Measurements from ENCODE around the gene ATP5F1E.
"Not testable (repeated sequence)": the region's sequence is repeated elsewhere in the genome, so short reads cannot be mapped to it uniquely, and the experiment has no call there.

ATP5F1E gene

DNA sequence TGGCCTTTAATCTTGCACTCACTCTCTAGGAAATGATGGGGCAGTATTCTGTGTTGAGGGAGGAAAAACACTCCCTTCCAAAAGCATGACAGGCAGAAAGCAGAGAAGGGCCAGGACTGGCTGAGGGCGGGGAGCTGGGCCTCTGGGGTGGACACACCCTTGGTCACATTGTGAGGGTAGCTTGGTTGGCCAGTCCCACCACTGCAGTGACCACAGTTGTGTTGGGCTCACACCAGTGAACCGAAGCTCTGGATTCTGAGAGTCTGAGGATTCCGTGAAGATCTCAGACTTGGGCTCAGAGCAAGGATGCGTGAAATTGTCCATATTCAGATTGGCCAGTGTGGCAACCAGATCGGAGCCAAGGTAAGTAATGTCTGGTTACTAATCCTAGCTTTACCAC, 12.9 kb downstream of the ATP5F1E start, which contains the start of gene TUBB1:
Gene TUBB1, plus strand, starts transcription at position 213 of the 400 bp plus-strand sequence. Its CDS starts 94 bp downstream, at position 307.
- no peak for DNase-seq

- DNase-seq = no peak
Measured at GRCh38 chr20:59018817-59019216, 13.3 kb downstream of the ATP5F1E start.

DNA sequence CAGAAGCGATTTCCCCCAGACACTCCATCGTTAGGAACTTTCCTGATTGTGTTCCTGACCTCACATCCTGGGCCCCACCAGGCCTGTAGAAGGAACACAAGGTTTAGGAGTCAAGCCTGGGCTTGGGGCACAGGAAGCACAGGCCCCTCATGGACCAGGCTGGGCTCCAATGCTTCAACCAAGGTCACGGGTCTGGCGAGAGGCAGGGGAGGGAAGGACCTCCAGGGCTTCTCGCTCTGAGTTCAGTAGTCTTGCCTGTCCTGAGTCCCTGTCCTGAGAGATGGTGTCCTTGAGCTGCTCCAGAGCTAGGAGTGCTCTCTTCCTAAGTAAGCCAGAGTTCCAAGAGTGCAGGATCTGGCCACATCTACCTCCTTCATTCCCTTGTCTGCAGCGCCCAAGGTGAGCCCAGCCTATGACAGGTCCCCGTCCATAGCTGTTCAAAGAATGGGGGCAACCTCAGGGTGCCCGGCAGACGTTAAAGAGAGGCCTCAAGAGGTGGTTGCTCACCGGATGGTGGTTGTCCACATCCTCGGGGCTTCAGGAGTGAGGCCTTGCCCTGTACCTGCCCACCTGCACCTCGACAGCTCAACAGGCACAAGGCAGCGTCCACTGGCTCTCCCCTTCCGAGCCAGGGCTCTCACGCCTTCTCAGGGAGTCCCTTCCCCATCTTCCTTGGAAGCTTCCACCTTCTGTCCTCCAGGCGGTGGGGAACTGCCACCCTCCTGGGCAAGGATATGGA, 14.5 kb downstream of the ATP5F1E start:
- DNase-seq = no peak

DNA sequence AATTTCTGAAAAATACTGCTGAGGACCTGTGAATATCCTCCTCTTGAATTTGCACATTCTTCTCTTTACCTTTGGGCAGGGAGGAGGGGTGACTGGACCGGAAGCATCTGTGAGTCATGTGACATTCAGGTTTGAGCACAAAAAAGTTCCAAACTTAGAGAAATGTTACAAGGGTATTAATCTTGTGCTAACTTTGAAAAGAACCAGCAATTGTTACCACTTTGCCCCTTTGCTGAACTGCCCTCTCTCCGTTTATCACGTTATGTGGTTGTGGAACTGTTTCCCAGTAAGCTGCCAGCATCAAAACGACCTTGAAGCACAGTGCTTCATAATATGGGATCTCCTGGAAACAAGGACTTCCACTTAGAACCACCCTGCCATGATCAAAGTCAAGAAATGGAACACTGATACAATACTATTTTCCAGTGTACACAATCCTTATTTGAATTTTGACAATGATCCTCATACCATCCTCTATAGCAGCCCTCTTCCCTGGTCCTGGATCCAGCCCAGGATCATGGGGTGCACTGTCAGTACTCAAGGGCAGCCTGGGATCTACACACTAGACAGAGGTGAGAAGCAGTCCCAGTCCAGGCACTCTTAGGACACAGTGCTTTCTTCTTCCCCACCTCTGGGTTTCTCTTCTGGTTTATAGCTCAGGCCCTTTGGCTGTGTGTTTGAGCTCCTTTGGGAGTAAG, 15.2 kb downstream of the ATP5F1E start:
- no peak for DNase-seq

- no peak for DNase-seq
Measured at GRCh38 chr20:59015812-59016711, 16.1 kb downstream of the ATP5F1E start.

- no peak for DNase-seq
Measured at GRCh38 chr20:59015411-59015810, 16.7 kb downstream of the ATP5F1E start.

GRCh38 chr20:59014680-59015389, 17.3 kb downstream of the ATP5F1E start:
- DNase-seq = no peak

DNA sequence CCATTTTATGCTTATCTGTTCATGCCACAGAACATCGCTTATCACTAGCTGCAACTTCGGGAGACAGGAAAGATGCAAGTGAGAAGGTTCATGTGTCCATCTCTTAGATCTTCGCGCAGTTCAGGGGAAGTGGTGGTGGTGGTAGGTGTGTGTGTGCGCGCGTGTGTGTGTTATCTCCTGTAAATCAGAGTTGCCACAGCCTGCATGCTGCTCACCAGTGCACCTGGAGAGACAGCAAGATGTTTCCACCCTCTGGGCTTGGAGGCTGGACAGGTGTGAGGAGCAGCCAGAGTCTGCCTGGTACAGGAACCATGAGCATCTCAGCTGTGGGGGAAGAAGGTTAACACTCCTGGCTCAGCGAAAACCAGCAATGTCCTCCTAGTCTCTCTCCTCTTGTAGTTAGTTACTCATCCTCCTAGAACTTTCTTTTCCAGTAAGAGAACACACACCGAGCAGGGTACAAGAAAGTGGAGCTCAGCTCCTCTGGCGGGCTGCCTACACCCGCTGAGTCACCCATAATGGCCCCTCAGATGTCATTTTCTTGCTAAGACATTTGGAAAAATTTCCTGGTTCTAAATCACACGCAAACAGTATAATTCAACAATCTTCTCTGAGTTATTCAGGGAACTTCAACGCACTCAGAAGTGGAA, 18.1 kb downstream of the ATP5F1E start:
- no peak for DNase-seq

GRCh38 chr20:59013031-59013951, 18.8 kb downstream of the ATP5F1E start:
- DNase-seq = no peak

GRCh38 chr20:59011874-59012157, 20.3 kb downstream of the ATP5F1E start:
- DNase-seq = not testable (repeated sequence)

- no peak for DNase-seq
Measured at GRCh38 chr20:59010995-59011873, 20.9 kb downstream of the ATP5F1E start.

DNA sequence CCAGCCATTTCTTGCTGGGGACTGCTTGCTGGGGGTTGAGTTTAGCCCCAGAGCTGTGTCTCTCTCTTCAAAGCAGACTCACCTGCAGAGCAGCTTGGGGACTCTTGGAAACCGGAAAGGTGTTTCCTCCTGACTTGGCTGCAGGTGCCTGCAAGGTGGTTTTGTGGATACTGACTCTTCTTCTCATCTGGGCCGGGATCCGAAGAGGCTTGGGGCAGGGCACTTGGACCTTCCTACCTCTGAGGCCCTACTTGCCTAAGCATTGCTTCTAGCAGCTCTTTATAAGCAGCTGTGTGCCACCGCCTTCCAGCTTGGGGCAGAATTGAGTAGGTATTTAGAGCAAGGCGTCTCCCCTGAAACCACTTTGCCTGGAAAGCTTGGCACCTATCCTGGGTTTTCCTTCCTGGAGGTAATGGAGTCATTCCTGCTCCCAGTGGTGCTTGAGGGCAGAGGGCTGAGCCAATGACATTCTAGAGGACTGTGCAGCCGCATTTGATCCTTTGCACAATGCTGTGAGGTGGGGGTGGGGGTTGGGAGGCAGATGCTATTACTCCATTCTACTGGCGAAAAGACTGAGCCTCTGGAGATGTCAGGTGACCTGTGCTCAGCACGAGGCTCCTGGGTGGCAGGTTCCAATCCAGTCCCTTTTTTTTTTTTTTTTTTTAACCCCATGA, 21.7 kb downstream of the ATP5F1E start:
- peak in 1 of 3 experiments; percentile 6 for DNase-seq

GRCh38 chr20:59008715-59009336, 23.3 kb downstream of the ATP5F1E start:
- no peak for DNase-seq

DNA sequence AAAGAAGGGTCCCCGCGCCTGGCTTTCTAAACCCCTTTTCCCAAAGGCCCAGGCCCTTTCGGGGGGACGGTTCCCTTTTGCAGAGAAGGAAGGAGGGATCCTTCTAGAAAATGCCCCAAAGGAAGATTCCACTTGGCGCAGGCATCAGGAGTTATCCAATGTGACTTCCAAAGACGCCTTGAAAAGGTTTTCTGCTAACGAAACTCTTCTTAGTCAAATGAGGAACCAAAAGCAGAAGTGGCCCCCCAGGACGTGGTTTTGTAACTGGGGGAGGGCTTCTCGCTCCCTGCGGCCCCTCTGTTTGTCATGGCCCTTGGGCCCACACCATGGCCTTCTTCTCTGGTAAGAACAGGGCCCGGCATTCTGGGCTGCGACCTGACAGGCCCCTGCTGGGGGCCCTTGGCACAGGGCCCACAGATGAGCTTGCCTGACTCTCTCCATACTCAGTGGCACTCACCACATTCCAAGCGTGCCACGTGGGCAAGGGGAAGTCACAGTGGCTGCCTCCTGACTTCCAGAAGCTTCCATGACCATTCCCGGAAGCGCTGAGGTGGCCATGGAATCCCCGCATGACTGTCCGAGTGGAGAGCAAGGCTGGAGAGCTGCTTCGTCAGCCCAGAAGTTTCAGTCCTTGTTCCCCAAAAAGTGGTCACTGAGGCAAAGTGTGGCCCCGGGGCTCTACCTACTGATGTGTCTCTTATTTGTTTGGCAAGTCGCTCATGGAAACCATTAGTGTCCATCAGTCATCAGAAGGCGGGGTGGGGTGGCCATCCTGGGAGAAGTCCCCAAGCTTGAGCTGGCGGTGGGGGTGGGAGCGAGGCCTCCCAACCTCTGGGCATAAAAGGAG, 24.2 kb downstream of the ATP5F1E start:
- no peak for DNase-seq

DNA sequence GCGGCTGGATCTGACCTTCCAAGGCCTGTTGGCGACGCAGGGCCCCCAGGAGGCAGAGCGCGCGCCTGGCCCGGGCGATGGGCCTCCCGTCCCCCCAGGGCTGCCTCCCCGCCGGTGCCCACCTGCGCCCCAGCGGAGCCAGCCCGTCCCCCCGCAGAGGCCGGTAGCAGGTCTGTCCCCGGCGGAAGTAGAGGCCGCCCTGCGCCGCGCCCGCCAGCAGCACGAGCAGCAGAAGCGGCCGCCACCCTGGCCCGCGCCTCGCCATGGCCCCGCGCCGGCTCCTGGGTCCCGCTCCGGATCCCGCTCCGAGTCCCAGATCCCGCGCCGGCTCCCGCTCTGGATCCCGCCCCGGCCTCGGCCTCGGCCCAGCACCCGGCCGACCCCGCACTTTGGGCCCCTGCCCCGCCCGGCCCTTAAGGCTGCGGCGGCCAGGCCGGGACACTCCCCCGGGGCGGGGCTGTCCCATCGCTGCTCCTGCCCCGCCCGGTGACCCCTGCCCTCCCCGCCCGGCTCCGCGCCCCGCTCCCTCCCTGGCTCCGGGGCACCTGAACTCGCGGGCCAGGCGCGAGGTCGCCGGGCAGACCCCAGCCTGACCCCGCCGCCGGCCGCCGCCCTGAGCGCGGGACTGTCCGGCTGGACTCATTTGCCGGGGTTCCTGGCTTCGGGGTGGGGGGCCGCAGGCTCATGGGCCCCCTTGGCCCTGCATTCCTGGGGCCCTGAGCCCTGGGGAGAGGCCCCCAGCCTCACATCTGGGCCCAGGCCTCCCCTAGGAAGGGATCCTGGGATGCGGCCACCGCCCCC, 25.1 kb downstream of the ATP5F1E start, which contains the start of gene CTSZ:
Gene CTSZ, minus strand, starts transcription at position 391 of the 801 bp plus-strand sequence. Its CDS starts 126 bp downstream, at position 265.
- no peak for DNase-seq

DNA sequence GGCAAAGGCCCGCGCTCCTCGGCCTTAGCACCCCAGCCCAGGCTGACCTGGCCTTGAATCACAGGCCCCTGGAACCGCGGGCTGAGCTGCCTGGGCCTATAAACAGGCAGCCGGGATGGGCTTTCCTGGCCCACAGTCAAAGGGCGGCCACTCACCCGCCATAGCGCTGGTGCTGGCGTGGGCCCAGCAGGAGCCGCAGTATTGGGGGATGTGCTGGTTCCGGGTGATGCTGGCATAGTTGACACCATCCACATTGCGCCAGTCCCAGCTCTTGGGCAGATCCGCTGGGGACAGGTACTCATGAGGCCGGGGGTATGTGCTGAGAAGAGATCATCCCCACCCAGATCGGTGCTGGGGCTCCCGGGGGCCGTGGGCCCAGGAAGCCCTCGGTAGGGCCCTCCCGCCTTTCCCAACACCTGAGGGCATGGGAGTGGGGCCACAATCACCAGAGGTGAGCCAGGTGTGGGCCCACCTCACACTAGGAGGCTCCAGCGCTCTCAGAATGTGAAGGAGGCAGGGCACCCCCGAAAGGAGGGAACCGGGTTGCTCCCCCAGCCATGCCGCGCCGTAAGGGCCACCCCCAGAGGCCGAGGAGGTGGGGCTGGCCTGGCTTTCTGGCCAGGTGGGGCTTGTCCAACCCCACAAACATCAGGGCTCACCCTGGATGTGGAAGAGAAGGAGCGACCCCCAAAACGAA, 25.8 kb downstream of the ATP5F1E start:
- no peak for DNase-seq
